Adrenal gland (tissue), 12 donors: ENCODE measurements around the gene ZNF335. TPM values are rescaled to one million over a fixed set of nuclear protein-coding genes. Genes with fewer than 3 reads are reported as not detected.

Source experiments
- DNase-seq, 7 donors: peaks; one replicate each; pipeline ENCODE4 v3.0.0-alpha.2; 2019 to 2020
- H3K27ac ChIP-seq, 5 donors: fragments of 200-600 bp; sonication (generic) in 4 of 5; 1 replicate in 3 of 5; 2 replicates in 2 of 5; pipeline versions ENCODE4 v1.5.1 to v1.8.0; 2016 to 2020; ENCODE audit warnings: mild to moderate bottlenecking in 1 of 5
- H3K27me3 ChIP-seq: fragments of 200-600 bp; 2 replicates; pipeline ENCODE4 v1.8.0; 2021
- H3K36me3 ChIP-seq, 2 donors: fragments of 200-600 bp; replicated peaks in 1 of 2; 1 replicate in 1 of 2; 2 replicates in 1 of 2; pipeline versions ENCODE4 v1.5.1 to v1.8.0; 2018 to 2022
- H3K4me1 ChIP-seq, 2 donors: fragments of 200-600 bp; replicated peaks in 1 of 2; 1 replicate in 1 of 2; 2 replicates in 1 of 2; pipeline versions ENCODE4 v1.5.1 to v1.8.0; 2018 to 2021
- H3K4me3 ChIP-seq, 4 donors: fragments of 200-600 bp; sonication (generic) in 3 of 4; one replicate each; pipeline ENCODE4 v1.5.1; 2016 to 2018
- H3K9me3 ChIP-seq, 3 donors: fragments of 200-600 bp; sonication (generic) in 1 of 3; replicated peaks in 1 of 3; 1 replicate in 2 of 3; 2 replicates in 1 of 3; pipeline versions ENCODE4 v1.5.1 to v1.8.0; 2016 to 2021
- CTCF ChIP-seq, 6 experiments: fragments of 450-650 bp in 4 of 6; fragments of 200-600 bp in 2 of 6; sonication (generic) in 1 of 6; IDR thresholded peaks; 1 replicate in 5 of 6; 2 replicates in 1 of 6; pipeline versions ENCODE4 v1.5.1 to v1.8.0; 2016 to 2021; ENCODE audit warnings: antibody characterized with exemption in 6 of 6, mild to moderate bottlenecking in 2 of 6, moderate library complexity in 1 of 6
- POLR2A ChIP-seq, 2 donors: fragments of 450-650 bp; IDR thresholded peaks; one replicate each; pipeline ENCODE4 v1.6.1; 2017; ENCODE audit warnings: antibody characterized with exemption in 2 of 2, mild to moderate bottlenecking in 2 of 2, moderate library complexity in 1 of 2
- WGBS, 4 donors: extraction: QIAGEN DNeasy Blood & Tissue Kit in 2 of 4; methylation state at CpG; one replicate each; pipeline versions ENCODE4 v1.1.5 to v1.1.7; 2013 to 2017; 5-methylcytosine and 5-hydroxymethylcytosine counted together
- intact Hi-C, 2 donors: fragments of 100-400 bp; cut with DNase I; formaldehyde crosslinking; loops; one replicate each; pipeline versions ENCODE4 v1.14.1 to v1.15.0; 2022 to 2023
- polyA plus RNA-seq, 3 donors: library from polyadenylated mRNA; stranded (reverse); fragments of 200-250 nt in 2 of 3; fragments of 350-450 nt in 1 of 3; fragmentation: Illumina TruSeq in 1 of 3; extraction: RNeasy Lipid Tissue Mini Kit (QIAGEN cat#74804) in 1 of 3; gene quantifications; one replicate each; pipeline ENCODE4 v1.2.3, GENCODE V29; 2013 to 2014
- total RNA-seq, 9 donors: library from RNA; depleted of rRNA in 4 of 9; stranded (reverse); fragments of >200 nt in 4 of 9; fragments of 120-200 nt in 1 of 9; fragmentation: NEBNext Ultra II Directional in 1 of 9; extraction: Animal tissue kit (Norgen Biotek cat#: 25700) in 1 of 9; gene quantifications; one replicate each; pipeline versions ENCODE4 v1.1.0 to v1.2.4, GENCODE V29; 2013 to 2023
- donor health status: healthy with polysubstance abuse.
- donor health status: Bipolar disorder and iron deficiency.
- donor health status: DM: yes; HTN: yes; CAD: no.
- donor health status: DM: no; HTN: no; CAD: no.
- donor health status: DM: no; HTN: no; CAD: no.
- donor health status: DM: yes; HTN: yes; CAD: no.

ZNF335 gene
- total and polyA plus RNA-seq, 12 donors: 5.4 to 45.1 (median 17.7) TPM

- peak in 6 of 7 donors; percentile 39 to 66 (median 56) for DNase-seq
- Histone ChIP-seq H3K4me3 (no peak overlapping the region), H3K27me3 (no peaks in the 10 kb centered on the region), H3K9me3 (no peaks in the 10 kb centered on the region), H3K27ac (peak overlapping the region in 3 of 5 donors; percentile 26 to 100 (median 61)), H3K4me1 (peaks cover 15 to 22% of the 10 kb centered on the region in 2 donors), H3K36me3 (peaks cover 0 to 55% of the 10 kb centered on the region in 2 donors)
- TF ChIP-seq CTCF (IDR thresholded peaks at IDR 0.05) (no peak), POLR2A (IDR thresholded peaks at IDR 0.05) (no peak)
- 62 to 84% (median 68%) methylated on average over 3 to 14 of the region's 14 CpGs for WGBS, 4 donors
- intact Hi-C loops: no loop called here
These were observed 2.9 kb downstream of the ZNF335 start for GRCh38 chr20:45968801-45969711.

- H3K4me1 ChIP-seq: peaks cover 15 to 22% of the 10 kb centered on the region in 2 donors
- TF ChIP-seq POLR2A (IDR thresholded peaks at IDR 0.05): no peak
- no peak for TF ChIP-seq CTCF (IDR thresholded peaks at IDR 0.05)
- H3K9me3 ChIP-seq: no peaks in the 10 kb centered on the region
- H3K4me3 ChIP-seq: no peak overlapping the region
- peak in 4 of 7 donors; percentile 27 to 56 (median 44) for DNase-seq
- 85 to 95% (median 92%) methylated on average over 3 to 10 of the region's 10 CpGs for WGBS, 4 donors
- H3K36me3 ChIP-seq: peaks cover 0 to 63% of the 10 kb centered on the region in 2 donors
- no peak overlapping the region for H3K27ac ChIP-seq
- no peaks in the 10 kb centered on the region for H3K27me3 ChIP-seq
- intact Hi-C loops: no loop called here
These were observed 3.8 kb downstream of the ZNF335 start for GRCh38 chr20:45968081-45968671.

- DNase-seq: peak in 4 of 7 donors; percentile 19 to 52 (median 26)
- WGBS, 4 donors: 92 to 95% (median 93%) methylated on average over 7 to 13 of the region's 13 CpGs
- no peak for TF ChIP-seq POLR2A (IDR thresholded peaks at IDR 0.05)
- no peaks in the 10 kb centered on the region for H3K9me3 ChIP-seq
- H3K4me1 ChIP-seq: peaks cover 15 to 22% of the 10 kb centered on the region in 2 donors
- peaks cover 0 to 69% of the 10 kb centered on the region in 2 donors for H3K36me3 ChIP-seq
- H3K27ac ChIP-seq: no peak overlapping the region
- intact Hi-C loops: no loop called here
- no peak overlapping the region for H3K4me3 ChIP-seq
- no peaks in the 10 kb centered on the region for H3K27me3 ChIP-seq
These were observed 4.4 kb downstream of the ZNF335 start for GRCh38 chr20:45967551-45968080.

GRCh38 chr20:45965169-45966002, 6.6 kb downstream of the ZNF335 start:
- Histone ChIP-seq H3K4me1 (peaks cover 13 to 15% of the 10 kb centered on the region in 2 donors), H3K36me3 (peaks cover 0 to 90% of the 10 kb centered on the region in 2 donors), H3K27ac (no peak overlapping the region), H3K4me3 (no peak overlapping the region), H3K27me3 (no peaks in the 10 kb centered on the region), H3K9me3 (no peaks in the 10 kb centered on the region)
- peak in 4 of 7 donors; percentile 8 to 43 (median 18) for DNase-seq
- intact Hi-C loops: no loop called here
- WGBS, 4 donors: 77 to 92% (median 86%) methylated on average over 14 to 18 of the region's 18 CpGs
- TF ChIP-seq CTCF (IDR thresholded peaks at IDR 0.05) (no peak), POLR2A (IDR thresholded peaks at IDR 0.05) (no peak)
